ENCODE data around the gene SLC8A1.

The SLC8A1 gene

GRCh38 chr2:40155728-40156127 lies 296.2 kb downstream of the SLC8A1 start:
- no peak for DNase-seq (ENCODE audit: low spot score)

GRCh38 chr2:40150266-40150665 lies 301.6 kb downstream of the SLC8A1 start:
- DNase-seq (ENCODE audit: low spot score): no peak

- DNase-seq (ENCODE audit: low spot score): no peak
Observed at GRCh38 chr2:40148334-40148733, 303.6 kb downstream of the SLC8A1 start.

- DNase-seq (ENCODE audit: low spot score): no peak
Observed at GRCh38 chr2:40147360-40147759, 304.5 kb downstream of the SLC8A1 start.

GRCh38 chr2:40144022-40144421 lies 307.9 kb downstream of the SLC8A1 start:
- no peak for DNase-seq (ENCODE audit: low spot score)

- no peak for DNase-seq (ENCODE audit: low spot score)
Observed at GRCh38 chr2:40138314-40138713, 313.6 kb downstream of the SLC8A1 start.

GRCh38 chr2:40131081-40131704 lies 320.7 kb downstream of the SLC8A1 start:
- no peak for DNase-seq (ENCODE audit: low spot score)

- DNase-seq (ENCODE audit: low spot score): no peak
Observed at GRCh38 chr2:40130251-40130994, 321.5 kb downstream of the SLC8A1 start.

GRCh38 chr2:40129725-40130124 lies 322.2 kb downstream of the SLC8A1 start:
- DNase-seq (ENCODE audit: low spot score): no peak

GRCh38 chr2:40128796-40129195 lies 323.1 kb downstream of the SLC8A1 start:
- DNase-seq (ENCODE audit: low spot score): no peak

- DNase-seq (ENCODE audit: low spot score): no peak
Observed at GRCh38 chr2:40127890-40128557, 323.9 kb downstream of the SLC8A1 start.

- DNase-seq (ENCODE audit: low spot score): no peak
Observed at GRCh38 chr2:40127146-40127545, 324.7 kb downstream of the SLC8A1 start.

GRCh38 chr2:40126006-40126405 lies 325.9 kb downstream of the SLC8A1 start:
- no peak for DNase-seq (ENCODE audit: low spot score)

GRCh38 chr2:40123746-40124145 lies 328.1 kb downstream of the SLC8A1 start:
- DNase-seq (ENCODE audit: low spot score): no peak

- no peak for DNase-seq (ENCODE audit: low spot score)
Observed at GRCh38 chr2:40123326-40123725, 328.6 kb downstream of the SLC8A1 start.

GRCh38 chr2:40120957-40121356 lies 330.9 kb downstream of the SLC8A1 start:
- no peak for DNase-seq (ENCODE audit: low spot score)

GRCh38 chr2:40120026-40120425 lies 331.9 kb downstream of the SLC8A1 start:
- no peak for DNase-seq (ENCODE audit: low spot score)

GRCh38 chr2:40118622-40119021 lies 333.3 kb downstream of the SLC8A1 start:
- DNase-seq (ENCODE audit: low spot score): no peak

- no peak for DNase-seq (ENCODE audit: low spot score)
Observed at GRCh38 chr2:40115894-40116293, 336.0 kb downstream of the SLC8A1 start.

- DNase-seq (ENCODE audit: low spot score): no peak
Observed at GRCh38 chr2:40115348-40115747, 336.5 kb downstream of the SLC8A1 start.

- DNase-seq (ENCODE audit: low spot score): no peak
Observed at GRCh38 chr2:40113997-40114396, 337.9 kb downstream of the SLC8A1 start.

- no peak for DNase-seq (ENCODE audit: low spot score)
Observed at GRCh38 chr2:40113272-40113968, 338.5 kb downstream of the SLC8A1 start.

GRCh38 chr2:40109381-40109780 lies 342.5 kb downstream of the SLC8A1 start:
- DNase-seq (ENCODE audit: low spot score): no peak
